ENCODE measurements around the gene LY6G6C. TPM values are rescaled to one million over a fixed set of nuclear protein-coding genes. Genes with fewer than 3 reads are reported as not detected.

LY6G6C gene
- total and polyA plus RNA-seq, 2 experiments from 2014 or later, result not detected

GRCh38 chr6:31692353-31692752 lies 29.2 kb downstream of the LY6G6C start:
- Histone ChIP-seq H3K9me2 (ENCODE audit: insufficient read depth) (no peaks in the 10 kb centered on the region), H3K4me3 (no peak overlapping the region), H3K27me3 (ENCODE audit: insufficient read depth) (no peaks in the 10 kb centered on the region), H4K20me1 (replicated peaks; ENCODE audit: insufficient read depth) (no peaks in the 10 kb centered on the region), H2AFZ (no peak overlapping the region), H3K27ac (ENCODE audit: low read depth) (no peak overlapping the region), H3K79me2 (replicated peaks; ENCODE audit: insufficient read depth) (no peaks in the 10 kb centered on the region), H3F3A (replicated peaks; ENCODE audit: low read depth) (no peaks in the 10 kb centered on the region), H3K36me3 (ENCODE audit: insufficient read depth) (peaks cover 6% of the 10 kb centered on the region; the same call in 1 of the 2 replicates), H3K4me2 (no peak overlapping the region), H3K4me1 (ENCODE audit: insufficient read depth) (no peaks in the 10 kb centered on the region)
- Mint-ChIP-seq H3K27me3 (ENCODE audit: insufficient read depth, low read depth, poor library complexity) (peaks cover 3% of the 10 kb centered on the region), H3K36me3 (ENCODE audit: low read depth) (peaks cover 22% of the 10 kb centered on the region), H3K4me3 (no peak overlapping the region), H3K4me1 (no peaks in the 10 kb centered on the region), H3K9me3 (no peaks in the 10 kb centered on the region), H3K27ac (no peak overlapping the region)
- ATAC-seq, result no peak
- no peak for TF ChIP-seq CREB1 (CRISPR knock-in tag; IDR thresholded peaks at IDR 0.05; ENCODE audit: low read depth)
- TF ChIP-seq POLR2AphosphoS5 (IDR thresholded peaks at IDR 0.05; ENCODE audit: low read depth), result no peak
- no peak for TF ChIP-seq ETS1 (IDR thresholded peaks at IDR 0.05)
- TF ChIP-seq CTCF (conservative IDR thresholded peaks at IDR 0.05; ENCODE audit: low read depth in 2 of 2), result no peak
- TF ChIP-seq JUNB (IDR thresholded peaks at IDR 0.05; ENCODE audit: unreplicated experiment), result no peak
- no peak for TF ChIP-seq STAT1 (IDR thresholded peaks at IDR 0.05; ENCODE audit: unreplicated experiment)
- TF ChIP-seq ZNF114 (CRISPR knock-in tag; IDR thresholded peaks at IDR 0.05), result no peak
- TF ChIP-seq ZNF462 (CRISPR knock-in tag; IDR thresholded peaks at IDR 0.05), result no peak
- TF ChIP-seq EZH2 (IDR thresholded peaks at IDR 0.05; ENCODE audit: low read depth, unreplicated experiment), result no peak
- TF ChIP-seq NANOG (IDR thresholded peaks at IDR 0.05; ENCODE audit: borderline replicate concordance), result no peak
- no peak for TF ChIP-seq EZH2phosphoT487 (IDR thresholded peaks at IDR 0.05; ENCODE audit: unreplicated experiment)
- TF ChIP-seq ZNF331 (CRISPR knock-in tag; IDR thresholded peaks at IDR 0.05; ENCODE audit: low read depth), result no peak
- no peak for TF ChIP-seq REST (IDR thresholded peaks at IDR 0.05; ENCODE audit: unreplicated experiment)
- no peak for DNase-seq (ENCODE audit: low spot score)
